ENCODE measurements around the gene TIMM13.

- TF ChIP-seq, protein P1, sequence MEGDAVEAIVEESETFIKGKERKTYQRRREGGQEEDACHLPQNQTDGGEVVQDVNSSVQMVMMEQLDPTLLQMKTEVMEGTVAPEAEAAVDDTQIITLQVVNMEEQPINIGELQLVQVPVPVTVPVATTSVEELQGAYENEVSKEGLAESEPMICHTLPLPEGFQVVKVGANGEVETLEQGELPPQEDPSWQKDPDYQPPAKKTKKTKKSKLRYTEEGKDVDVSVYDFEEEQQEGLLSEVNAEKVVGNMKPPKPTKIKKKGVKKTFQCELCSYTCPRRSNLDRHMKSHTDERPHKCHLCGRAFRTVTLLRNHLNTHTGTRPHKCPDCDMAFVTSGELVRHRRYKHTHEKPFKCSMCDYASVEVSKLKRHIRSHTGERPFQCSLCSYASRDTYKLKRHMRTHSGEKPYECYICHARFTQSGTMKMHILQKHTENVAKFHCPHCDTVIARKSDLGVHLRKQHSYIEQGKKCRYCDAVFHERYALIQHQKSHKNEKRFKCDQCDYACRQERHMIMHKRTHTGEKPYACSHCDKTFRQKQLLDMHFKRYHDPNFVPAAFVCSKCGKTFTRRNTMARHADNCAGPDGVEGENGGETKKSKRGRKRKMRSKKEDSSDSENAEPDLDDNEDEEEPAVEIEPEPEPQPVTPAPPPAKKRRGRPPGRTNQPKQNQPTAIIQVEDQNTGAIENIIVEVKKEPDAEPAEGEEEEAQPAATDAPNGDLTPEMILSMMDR (conservative IDR thresholded peaks at IDR 0.05) = no peak
- TF ChIP-seq ZFX (IDR thresholded peaks at IDR 0.05) = no peak
Observed at GRCh38 chr19:2410023-2410422, 17.4 kb downstream of the TIMM13 start.

Data from C4-2B (cell line).